ENCODE results near the gene PDS5A. TPM values are rescaled to one million over a fixed set of nuclear protein-coding genes. Genes with fewer than 3 reads are reported as not detected.

PDS5A gene
- total and polyA plus RNA-seq, 9 of the 15 experiments (the other 6 are each of a cell fraction or from before 2014, with no cell fraction given), result 16.4 to 85.4 (median 70.0) TPM

DNA sequence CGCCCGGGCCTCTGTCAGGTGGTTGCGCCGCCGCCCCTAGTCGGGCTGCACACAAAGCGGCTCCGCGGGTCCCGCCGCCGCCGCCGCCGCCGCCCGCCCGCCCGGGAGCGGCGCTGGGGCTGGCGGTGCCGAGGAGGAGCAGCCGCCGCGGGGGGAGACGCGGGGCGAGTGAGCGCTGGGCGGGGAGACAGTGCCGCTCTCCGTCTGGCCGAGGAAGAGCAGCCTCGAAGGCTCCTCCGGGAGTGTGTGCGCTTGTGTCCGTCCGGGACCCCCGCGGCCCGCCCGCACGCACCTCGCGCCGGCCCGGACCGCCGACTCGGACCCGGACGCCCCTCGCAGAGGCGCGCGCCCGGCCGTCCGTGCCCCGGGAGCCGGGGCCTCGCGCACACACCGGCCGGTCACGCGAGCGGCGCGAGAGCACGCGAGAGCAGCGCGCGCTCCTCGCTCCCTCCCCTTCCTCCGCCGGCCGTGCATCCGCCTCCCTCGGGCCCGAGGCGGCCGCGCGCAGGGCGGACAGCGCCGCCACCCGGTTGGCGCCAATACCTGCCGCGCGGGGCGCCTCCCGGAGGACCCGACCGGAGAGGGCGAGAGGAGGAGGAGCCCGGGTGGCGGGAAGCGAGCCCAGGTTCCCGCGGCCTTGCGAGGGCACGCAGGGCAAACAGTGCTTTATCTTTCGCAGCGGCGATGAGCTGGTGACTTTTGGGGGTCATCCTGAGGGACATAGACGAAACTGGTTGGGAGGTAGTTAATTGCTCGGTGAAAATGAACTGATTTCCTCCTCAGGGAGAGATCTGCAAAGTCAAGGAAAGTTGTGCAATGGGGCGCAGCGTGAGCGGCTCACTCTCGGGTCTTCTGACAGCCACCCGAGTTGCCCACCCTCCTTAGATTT, at the start of gene PDS5A (continued):
- TF ChIP-seq, protein P1, sequence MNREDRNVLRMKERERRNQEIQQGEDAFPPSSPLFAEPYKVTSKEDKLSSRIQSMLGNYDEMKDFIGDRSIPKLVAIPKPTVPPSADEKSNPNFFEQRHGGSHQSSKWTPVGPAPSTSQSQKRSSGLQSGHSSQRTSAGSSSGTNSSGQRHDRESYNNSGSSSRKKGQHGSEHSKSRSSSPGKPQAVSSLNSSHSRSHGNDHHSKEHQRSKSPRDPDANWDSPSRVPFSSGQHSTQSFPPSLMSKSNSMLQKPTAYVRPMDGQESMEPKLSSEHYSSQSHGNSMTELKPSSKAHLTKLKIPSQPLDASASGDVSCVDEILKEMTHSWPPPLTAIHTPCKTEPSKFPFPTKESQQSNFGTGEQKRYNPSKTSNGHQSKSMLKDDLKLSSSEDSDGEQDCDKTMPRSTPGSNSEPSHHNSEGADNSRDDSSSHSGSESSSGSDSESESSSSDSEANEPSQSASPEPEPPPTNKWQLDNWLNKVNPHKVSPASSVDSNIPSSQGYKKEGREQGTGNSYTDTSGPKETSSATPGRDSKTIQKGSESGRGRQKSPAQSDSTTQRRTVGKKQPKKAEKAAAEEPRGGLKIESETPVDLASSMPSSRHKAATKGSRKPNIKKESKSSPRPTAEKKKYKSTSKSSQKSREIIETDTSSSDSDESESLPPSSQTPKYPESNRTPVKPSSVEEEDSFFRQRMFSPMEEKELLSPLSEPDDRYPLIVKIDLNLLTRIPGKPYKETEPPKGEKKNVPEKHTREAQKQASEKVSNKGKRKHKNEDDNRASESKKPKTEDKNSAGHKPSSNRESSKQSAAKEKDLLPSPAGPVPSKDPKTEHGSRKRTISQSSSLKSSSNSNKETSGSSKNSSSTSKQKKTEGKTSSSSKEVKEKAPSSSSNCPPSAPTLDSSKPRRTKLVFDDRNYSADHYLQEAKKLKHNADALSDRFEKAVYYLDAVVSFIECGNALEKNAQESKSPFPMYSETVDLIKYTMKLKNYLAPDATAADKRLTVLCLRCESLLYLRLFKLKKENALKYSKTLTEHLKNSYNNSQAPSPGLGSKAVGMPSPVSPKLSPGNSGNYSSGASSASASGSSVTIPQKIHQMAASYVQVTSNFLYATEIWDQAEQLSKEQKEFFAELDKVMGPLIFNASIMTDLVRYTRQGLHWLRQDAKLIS (CRISPR knock-in tag; IDR thresholded peaks at IDR 0.05), result peak; percentile 91
- TF ChIP-seq NR2C2 (CRISPR knock-in tag; IDR thresholded peaks at IDR 0.05) (peak; percentile 70; the same call in 1 of the 2 replicates), NR2C2 (tag; IDR thresholded peaks at IDR 0.05) (peak; percentile 62), L3MBTL2 (IDR thresholded peaks at IDR 0.05) (peak; percentile 96), ARID1B (IDR thresholded peaks at IDR 0.05) (peak; percentile 52), ZFX (CRISPR knock-in tag; IDR thresholded peaks at IDR 0.05) (peak; percentile 40; the same call in 1 of the 2 replicates), TRIM28 (IDR thresholded peaks at IDR 0.05) (0 out of 2 replicates have a peak, but pooled peaks have one; percentile 32), GATAD2A (IDR thresholded peaks at IDR 0.05) (peak; percentile 86), ZNF717 (CRISPR knock-in tag; IDR thresholded peaks at IDR 0.05) (no peak), HCFC1 (IDR thresholded peaks at IDR 0.05; ENCODE audit: low read depth, low read length) (peak; percentile 46), EP400 (IDR thresholded peaks at IDR 0.05) (peak; percentile 75), NR1H2 (CRISPR knock-in tag; IDR thresholded peaks at IDR 0.05) (0 out of 2 replicates have a peak, but pooled peaks have one; percentile 76), PHF21A (IDR thresholded peaks at IDR 0.05; ENCODE audit: borderline replicate concordance, low read depth) (peak; percentile 76; the same call in 1 of the 2 replicates)
- TF ChIP-seq, protein P2, sequence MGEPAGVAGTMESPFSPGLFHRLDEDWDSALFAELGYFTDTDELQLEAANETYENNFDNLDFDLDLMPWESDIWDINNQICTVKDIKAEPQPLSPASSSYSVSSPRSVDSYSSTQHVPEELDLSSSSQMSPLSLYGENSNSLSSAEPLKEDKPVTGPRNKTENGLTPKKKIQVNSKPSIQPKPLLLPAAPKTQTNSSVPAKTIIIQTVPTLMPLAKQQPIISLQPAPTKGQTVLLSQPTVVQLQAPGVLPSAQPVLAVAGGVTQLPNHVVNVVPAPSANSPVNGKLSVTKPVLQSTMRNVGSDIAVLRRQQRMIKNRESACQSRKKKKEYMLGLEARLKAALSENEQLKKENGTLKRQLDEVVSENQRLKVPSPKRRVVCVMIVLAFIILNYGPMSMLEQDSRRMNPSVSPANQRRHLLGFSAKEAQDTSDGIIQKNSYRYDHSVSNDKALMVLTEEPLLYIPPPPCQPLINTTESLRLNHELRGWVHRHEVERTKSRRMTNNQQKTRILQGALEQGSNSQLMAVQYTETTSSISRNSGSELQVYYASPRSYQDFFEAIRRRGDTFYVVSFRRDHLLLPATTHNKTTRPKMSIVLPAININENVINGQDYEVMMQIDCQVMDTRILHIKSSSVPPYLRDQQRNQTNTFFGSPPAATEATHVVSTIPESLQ (CRISPR knock-in tag; IDR thresholded peaks at IDR 0.05), result peak; percentile 94
- TF ChIP-seq, protein P3, sequence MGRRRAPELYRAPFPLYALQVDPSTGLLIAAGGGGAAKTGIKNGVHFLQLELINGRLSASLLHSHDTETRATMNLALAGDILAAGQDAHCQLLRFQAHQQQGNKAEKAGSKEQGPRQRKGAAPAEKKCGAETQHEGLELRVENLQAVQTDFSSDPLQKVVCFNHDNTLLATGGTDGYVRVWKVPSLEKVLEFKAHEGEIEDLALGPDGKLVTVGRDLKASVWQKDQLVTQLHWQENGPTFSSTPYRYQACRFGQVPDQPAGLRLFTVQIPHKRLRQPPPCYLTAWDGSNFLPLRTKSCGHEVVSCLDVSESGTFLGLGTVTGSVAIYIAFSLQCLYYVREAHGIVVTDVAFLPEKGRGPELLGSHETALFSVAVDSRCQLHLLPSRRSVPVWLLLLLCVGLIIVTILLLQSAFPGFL (CRISPR knock-in tag; IDR thresholded peaks at IDR 0.05), result peak; percentile 96; the same call in 1 of the 2 replicates
- TF ChIP-seq, protein P4, sequence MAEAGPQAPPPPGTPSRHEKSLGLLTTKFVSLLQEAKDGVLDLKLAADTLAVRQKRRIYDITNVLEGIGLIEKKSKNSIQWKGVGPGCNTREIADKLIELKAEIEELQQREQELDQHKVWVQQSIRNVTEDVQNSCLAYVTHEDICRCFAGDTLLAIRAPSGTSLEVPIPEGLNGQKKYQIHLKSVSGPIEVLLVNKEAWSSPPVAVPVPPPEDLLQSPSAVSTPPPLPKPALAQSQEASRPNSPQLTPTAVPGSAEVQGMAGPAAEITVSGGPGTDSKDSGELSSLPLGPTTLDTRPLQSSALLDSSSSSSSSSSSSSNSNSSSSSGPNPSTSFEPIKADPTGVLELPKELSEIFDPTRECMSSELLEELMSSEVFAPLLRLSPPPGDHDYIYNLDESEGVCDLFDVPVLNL (CRISPR knock-in tag; IDR thresholded peaks at IDR 0.05; ENCODE audit: low read depth), result peak; percentile 84
- TF ChIP-seq, protein P5, sequence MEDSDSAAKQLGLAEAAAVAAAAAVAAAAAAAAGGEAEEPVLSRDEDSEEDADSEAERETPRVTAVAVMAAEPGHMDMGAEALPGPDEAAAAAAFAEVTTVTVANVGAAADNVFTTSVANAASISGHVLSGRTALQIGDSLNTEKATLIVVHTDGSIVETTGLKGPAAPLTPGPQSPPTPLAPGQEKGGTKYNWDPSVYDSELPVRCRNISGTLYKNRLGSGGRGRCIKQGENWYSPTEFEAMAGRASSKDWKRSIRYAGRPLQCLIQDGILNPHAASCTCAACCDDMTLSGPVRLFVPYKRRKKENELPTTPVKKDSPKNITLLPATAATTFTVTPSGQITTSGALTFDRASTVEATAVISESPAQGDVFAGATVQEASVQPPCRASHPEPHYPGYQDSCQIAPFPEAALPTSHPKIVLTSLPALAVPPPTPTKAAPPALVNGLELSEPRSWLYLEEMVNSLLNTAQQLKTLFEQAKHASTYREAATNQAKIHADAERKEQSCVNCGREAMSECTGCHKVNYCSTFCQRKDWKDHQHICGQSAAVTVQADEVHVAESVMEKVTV (CRISPR knock-in tag; IDR thresholded peaks at IDR 0.05), result peak; percentile 47

Data from K562 (cell line).